Upper lobe of left lung (tissue), 6 donors: Measurements from ENCODE around the gene PKLR. TPM values are rescaled to one million over a fixed set of nuclear protein-coding genes. Genes with fewer than 3 reads are reported as not detected.
"Not testable (repeated sequence)": the region's sequence is repeated elsewhere in the genome, so short reads cannot be mapped to it uniquely, and the experiment has no call there.

Experiments used
- ATAC-seq, 2 donors: fragments of 200-7000 bp; cut with Tn5 transposase; one replicate each; pipeline ENCODE4 v1.9.1; 2022; ENCODE audit warnings: mild to moderate bottlenecking in 2 of 2, moderate library complexity in 2 of 2; ENCODE audit not compliant: low FRiP score in 2 of 2
- DNase-seq, 2 donors: peaks; one replicate each; pipeline ENCODE4 v3.0.0-alpha.2; 2019 to 2020
- H3K27ac ChIP-seq, 4 donors: fragments of 200-600 bp; sonication (generic); one replicate each; pipeline ENCODE4 v1.5.1; 2016 to 2019
- H3K27me3 ChIP-seq, 4 donors: fragments of 200-600 bp; sonication (generic); one replicate each; pipeline ENCODE4 v1.5.1; 2017 to 2019
- H3K36me3 ChIP-seq, 4 donors: fragments of 200-600 bp; sonication (generic); one replicate each; pipeline ENCODE4 v1.5.1; 2016 to 2019
- H3K4me1 ChIP-seq, 4 donors: fragments of 200-600 bp; sonication (generic); one replicate each; pipeline ENCODE4 v1.5.1; 2018 to 2019
- H3K4me3 ChIP-seq, 4 donors: fragments of 200-600 bp; sonication (generic); one replicate each; pipeline ENCODE4 v1.5.1; 2017 to 2019; ENCODE audit warnings: mild to moderate bottlenecking in 2 of 4, moderate library complexity in 1 of 4
- H3K9me3 ChIP-seq, 4 donors: fragments of 200-600 bp; sonication (generic); one replicate each; pipeline ENCODE4 v1.5.1; 2018 to 2019
- CTCF ChIP-seq, 6 experiments: fragments of 450-650 bp in 4 of 6; fragments of 200-600 bp in 2 of 6; sonication (generic) in 2 of 6; IDR thresholded peaks; one replicate each; pipeline ENCODE4 v1.5.1; 2016 to 2019; ENCODE audit warnings: antibody characterized with exemption in 6 of 6
- EP300 ChIP-seq, 4 donors: sonication (generic); formaldehyde crosslinking; IDR thresholded peaks; one replicate each; pipeline ENCODE4 v1.5.1; 2017; ENCODE audit warnings: antibody characterized with exemption in 4 of 4, control low read depth in 2 of 4
- POLR2A ChIP-seq, 4 donors: fragments of 450-650 bp; IDR thresholded peaks; one replicate each; pipeline ENCODE4 v1.5.1; 2016 to 2017; ENCODE audit warnings: antibody characterized with exemption in 4 of 4, mild to moderate bottlenecking in 2 of 4
- POLR2AphosphoS5 ChIP-seq, 2 donors: sonication (generic); formaldehyde crosslinking; IDR thresholded peaks; one replicate each; pipeline ENCODE4 v1.5.1; 2017; ENCODE audit warnings: antibody characterized with exemption in 2 of 2
- WGBS, 2 donors: methylation state at CpG; one replicate each; pipeline ENCODE4 v1.1.5; 2017 to 2018; 5-methylcytosine and 5-hydroxymethylcytosine counted together
- total RNA-seq, 6 donors: library from RNA; depleted of rRNA in 4 of 6; stranded (reverse); fragments of >200 nt in 4 of 6; gene quantifications; one replicate each; pipeline versions ENCODE4 v1.1.0 to v1.2.1, GENCODE V29; 2016 to 2021
- donor health status: DM: no; HTN: no; CAD: no; lungs with moderate emphysema.
- donor health status: DM: no; HTN: yes; CAD: no; lungs with severe emphysema.

Gene PKLR
- total RNA-seq, 6 donors from 2014 or later: 0.14 to 0.17 TPM; not detected in 4

GRCh38 chr1:155250246-155250632 is 51.0 kb downstream of the PKLR start:
- Histone ChIP-seq H3K4me1 (peaks cover 23 to 32% (median 26%) of the 10 kb centered on the region in 4 donors), H3K9me3 (no peaks in the 10 kb centered on the region), H3K36me3 (peaks cover 0 to 17% (median 13%) of the 10 kb centered on the region in 4 donors), H3K4me3 (peak overlapping the region in 3 of 4 donors; percentile 8 to 43 (median 36)), H3K27me3 (no peaks in the 10 kb centered on the region), H3K27ac (peak overlapping the region in 3 of 4 donors; percentile 37 to 84 (median 47))
- WGBS, 2 donors: 58 to 86% methylated on average over 2 to 5 of the region's 28 CpGs
- TF ChIP-seq POLR2A (IDR thresholded peaks at IDR 0.05): no peak
- no peak for TF ChIP-seq EP300 (IDR thresholded peaks at IDR 0.05)
- DNase-seq (no peak), ATAC-seq (no peak)

- Histone ChIP-seq H3K27me3 (peaks cover 0 to 3% (median 0%) of the 10 kb centered on the region in 4 donors), H3K9me3 (no peaks in the 10 kb centered on the region), H3K4me3 (no peak overlapping the region), H3K36me3 (peaks cover 0 to 17% (median 13%) of the 10 kb centered on the region in 4 donors), H3K4me1 (peaks cover 19 to 29% (median 23%) of the 10 kb centered on the region in 4 donors), H3K27ac (no peak overlapping the region)
- 89 to 94% methylated on average over 25 to 26 of the region's 26 CpGs for WGBS, 2 donors
- no peak for TF ChIP-seq POLR2A (IDR thresholded peaks at IDR 0.05)
- TF ChIP-seq EP300 (IDR thresholded peaks at IDR 0.05): no peak
- TF ChIP-seq POLR2AphosphoS5 (IDR thresholded peaks at IDR 0.05): no peak
- no peak for TF ChIP-seq CTCF (IDR thresholded peaks at IDR 0.05)
- DNase-seq (peak in 1 of 2 donors; percentile 72), ATAC-seq (no peak)
These were observed 53.3 kb downstream of the PKLR start for GRCh38 chr1:155247667-155248553.

DNA sequence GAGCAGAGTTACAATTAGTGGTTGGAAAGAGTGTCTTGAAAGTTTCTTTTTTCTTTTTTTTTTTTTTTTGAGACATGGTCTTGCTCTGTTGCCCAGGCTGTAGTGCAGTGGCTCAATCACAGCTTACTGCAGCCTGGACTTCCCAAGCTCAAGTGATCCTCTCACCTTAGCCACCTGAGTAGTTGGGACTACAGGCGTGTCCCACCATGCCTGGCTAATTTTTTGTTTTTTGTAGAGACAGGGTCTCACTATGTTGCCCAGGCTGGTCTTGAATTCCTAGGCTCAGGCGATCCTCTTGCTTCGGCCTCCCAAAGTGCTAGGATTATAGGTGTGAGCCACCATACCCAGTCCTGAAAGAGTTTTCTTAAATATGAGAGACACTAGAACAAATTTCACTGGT is 54.4 kb downstream of the PKLR start:
- Histone ChIP-seq H3K36me3 (peaks cover 0 to 17% (median 13%) of the 10 kb centered on the region in 4 donors), H3K4me1 (peaks cover 21 to 35% (median 25%) of the 10 kb centered on the region in 4 donors)
- 90 to 100% methylated on average over 3 of the region's 3 CpGs for whole genome bisulfite sequencing, 2 donors
- H3K4me3 ChIP-seq, H3K9me3 ChIP-seq, ATAC-seq, H3K27me3 ChIP-seq, H3K27ac ChIP-seq, DNase-seq: not testable (repeated sequence)

DNA sequence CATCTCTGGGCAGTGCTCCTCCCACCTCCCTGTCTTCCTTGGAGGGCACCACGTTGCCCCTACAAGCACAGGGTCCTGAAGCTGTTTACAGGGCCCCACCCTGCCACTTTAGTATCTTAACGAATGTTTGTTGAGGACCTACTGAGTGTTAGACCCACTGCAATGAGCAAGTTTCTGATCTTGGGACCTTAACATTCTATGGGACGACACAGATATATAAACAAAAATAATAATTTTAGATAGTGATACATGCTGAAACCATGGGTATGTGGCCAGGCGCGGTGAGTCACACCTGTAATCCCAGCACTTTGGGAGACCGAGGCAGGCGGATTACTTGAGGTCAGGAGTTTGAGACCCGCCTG is 56.1 kb downstream of the PKLR start:
- no peaks in the 10 kb centered on the region for H3K9me3 ChIP-seq
- 66 to 68% methylated on average over 7 to 8 of the region's 8 CpGs for WGBS, 2 donors
- peak overlapping the region in 3 of 4 donors; percentile 54 to 68 (median 65) for H3K4me3 ChIP-seq
- H3K36me3 ChIP-seq: peaks cover 0 to 17% (median 13%) of the 10 kb centered on the region in 4 donors
- H3K27ac ChIP-seq: peak overlapping the region; percentile 89 to 92 (median 90)
- peaks cover 24 to 41% (median 28%) of the 10 kb centered on the region in 4 donors for H3K4me1 ChIP-seq
- ATAC-seq (no peak), DNase-seq (no peak)
- TF ChIP-seq POLR2AphosphoS5 (IDR thresholded peaks at IDR 0.05) (no peak), EP300 (IDR thresholded peaks at IDR 0.05) (no peak), POLR2A (IDR thresholded peaks at IDR 0.05) (no peak), CTCF (IDR thresholded peaks at IDR 0.05) (no peak)
- peaks cover 0 to 3% (median 0%) of the 10 kb centered on the region in 4 donors for H3K27me3 ChIP-seq

DNA sequence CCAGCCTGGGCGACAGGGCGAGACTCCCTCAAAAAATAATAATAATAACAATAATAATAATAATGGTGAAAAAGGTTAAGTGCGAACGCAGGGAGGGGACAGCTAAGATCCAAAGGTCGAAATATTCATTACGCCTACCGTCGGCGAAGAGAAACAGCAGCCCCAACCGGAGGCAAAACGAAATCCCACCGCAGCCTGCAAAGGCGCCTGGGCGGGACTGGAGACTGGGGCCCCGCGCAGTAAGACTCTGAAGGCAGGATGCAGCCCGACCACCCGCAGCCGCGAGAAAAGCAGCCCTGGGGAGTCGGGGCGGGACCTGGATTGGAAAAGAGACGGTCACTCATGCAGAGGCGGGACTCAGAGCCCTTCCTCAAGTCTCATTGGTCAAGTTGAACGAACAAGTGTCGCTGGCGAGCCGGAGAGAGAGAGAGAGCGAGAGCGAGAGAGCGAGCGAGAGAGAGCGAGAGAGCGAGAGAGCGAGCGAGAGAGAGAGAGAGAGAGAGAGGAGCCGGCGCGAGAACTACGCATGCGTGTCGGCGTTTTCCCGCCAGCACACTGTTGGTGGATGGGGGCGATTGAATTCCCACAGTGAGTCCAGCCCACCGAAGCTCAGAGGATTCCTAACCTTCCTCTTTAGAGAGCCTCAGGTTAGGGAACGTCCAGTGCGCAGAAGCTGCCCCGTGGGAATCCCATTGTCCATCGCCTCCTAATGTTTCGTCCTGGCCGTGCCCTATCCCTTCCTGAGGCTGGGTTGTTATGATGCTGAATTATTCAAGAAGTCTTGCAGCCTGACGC is 56.7 kb downstream of the PKLR start:
- peaks cover 26 to 44% (median 29%) of the 10 kb centered on the region in 4 donors for H3K4me1 ChIP-seq

More for the DNA sequence above, 56.7 kb downstream of the PKLR start:
- peak; percentile 94 to 97 for ATAC-seq
- 1 to 2% methylated on average over 53 of the region's 53 CpGs for WGBS, 2 donors
- no peaks in the 10 kb centered on the region for H3K9me3 ChIP-seq
- H3K4me3 ChIP-seq: peak overlapping the region; percentile 54 to 68 (median 62)
- H3K36me3 ChIP-seq: peaks cover 0 to 19% (median 13%) of the 10 kb centered on the region in 4 donors
- peak overlapping the region; percentile 89 to 92 (median 90) for H3K27ac ChIP-seq
- peaks cover 0 to 3% (median 0%) of the 10 kb centered on the region in 4 donors for H3K27me3 ChIP-seq
- TF ChIP-seq EP300 (IDR thresholded peaks at IDR 0.05): peak in 1 of 4 donors; percentile 1
- TF ChIP-seq POLR2A (IDR thresholded peaks at IDR 0.05): peak; percentile 68 to 98 (median 86)
- TF ChIP-seq CTCF (IDR thresholded peaks at IDR 0.05): peak; percentile 78 to 100 (median 92)
- peak; percentile 85 to 92 for TF ChIP-seq POLR2AphosphoS5 (IDR thresholded peaks at IDR 0.05)
- peak; percentile 92 to 99 for DNase-seq
